NCI-H345 (cell line): ENCODE measurements around the gene OR6J1.
"Not testable (repeated sequence)": the region's sequence is repeated elsewhere in the genome, so short reads cannot be mapped to it uniquely, and the experiment has no call there.

Source experiments
- DNase-seq: peaks from one replicate; lab custom pipeline; 2025; lab: John Stamatoyannopoulos, UW

The OR6J1 gene

GRCh38 chr14:22606380-22606779 lies 37.8 kb downstream of the OR6J1 start:
- DNase-seq = peak; percentile 48

DNA sequence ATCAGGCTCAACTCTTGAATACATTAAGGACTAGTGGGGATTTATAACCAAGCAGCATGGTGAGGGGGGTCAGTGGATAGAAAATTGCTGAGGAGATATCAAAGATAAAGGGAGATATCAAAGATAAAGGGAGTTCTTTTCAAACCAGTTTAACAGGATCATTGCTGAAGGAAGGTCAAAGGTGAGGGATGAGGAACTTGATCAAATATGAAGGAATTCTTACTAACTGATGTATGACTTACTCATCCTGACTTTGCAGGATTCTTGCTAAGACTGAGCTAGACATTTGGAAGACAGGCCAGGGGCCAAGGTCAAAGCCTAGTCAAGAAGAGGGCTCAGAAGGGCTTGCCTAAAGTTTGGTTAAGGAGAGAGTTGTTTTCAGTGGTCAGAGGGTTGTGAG lies 41.3 kb downstream of the OR6J1 start:
- DNase-seq = no peak

DNA sequence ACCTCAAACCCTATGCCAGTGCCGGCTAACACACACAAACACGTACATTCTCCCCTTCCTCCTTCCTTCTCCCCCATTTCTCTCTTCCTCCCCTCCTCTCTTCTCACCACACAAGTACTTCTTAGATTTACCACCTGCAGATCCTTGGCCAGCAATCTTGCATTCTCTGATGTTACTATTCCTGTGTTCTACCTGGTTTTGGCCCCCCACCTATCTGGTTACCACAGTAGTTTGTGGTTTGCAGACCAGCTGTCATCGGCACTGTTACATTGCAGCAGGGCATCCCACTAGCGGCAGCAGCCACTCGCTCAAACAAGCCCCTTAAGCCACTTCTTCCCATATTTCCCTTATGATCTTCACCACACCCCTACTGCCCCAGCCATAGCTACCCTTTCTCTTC lies 42.2 kb downstream of the OR6J1 start:
- no peak for DNase-seq

DNA sequence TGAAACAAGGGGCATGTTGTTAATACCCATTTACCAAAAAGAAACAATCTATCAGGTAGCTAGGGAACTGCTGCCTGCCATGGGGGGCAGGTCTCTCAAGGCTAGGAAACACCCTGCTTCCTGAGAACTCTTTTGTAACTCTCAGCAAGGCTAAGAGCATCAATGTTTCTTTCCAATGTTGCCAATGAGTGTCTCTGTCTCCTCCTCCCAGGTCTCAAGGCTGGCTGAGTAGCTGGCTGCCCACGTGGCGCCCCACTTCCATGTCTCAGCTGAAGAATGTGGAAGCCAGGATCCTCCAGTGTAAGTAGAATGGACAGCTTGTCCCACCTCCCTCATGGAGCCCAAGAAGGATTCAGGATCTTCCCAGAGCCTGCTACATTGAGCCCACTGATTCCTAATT lies 42.7 kb downstream of the OR6J1 start:
- no peak for DNase-seq

DNA sequence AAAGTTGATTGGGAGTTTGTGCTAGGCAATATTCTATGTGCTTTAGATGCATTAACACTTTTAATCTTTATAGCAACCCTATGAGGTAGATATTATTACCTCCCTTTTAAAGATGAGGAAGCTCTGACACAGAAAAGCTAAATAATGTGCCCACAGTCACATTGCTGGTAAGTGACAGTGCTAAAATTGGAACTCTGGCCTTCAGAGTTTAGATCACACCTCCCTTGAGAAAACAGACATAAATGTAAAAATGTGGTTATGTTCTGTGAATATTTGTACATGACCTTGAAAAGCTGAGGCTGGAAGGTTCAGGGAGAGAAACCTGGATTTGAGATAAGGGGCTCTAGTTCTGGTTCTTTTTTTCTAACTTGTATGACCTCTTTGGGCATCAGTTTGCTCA lies 44.1 kb downstream of the OR6J1 start:
- no peak for DNase-seq

DNA sequence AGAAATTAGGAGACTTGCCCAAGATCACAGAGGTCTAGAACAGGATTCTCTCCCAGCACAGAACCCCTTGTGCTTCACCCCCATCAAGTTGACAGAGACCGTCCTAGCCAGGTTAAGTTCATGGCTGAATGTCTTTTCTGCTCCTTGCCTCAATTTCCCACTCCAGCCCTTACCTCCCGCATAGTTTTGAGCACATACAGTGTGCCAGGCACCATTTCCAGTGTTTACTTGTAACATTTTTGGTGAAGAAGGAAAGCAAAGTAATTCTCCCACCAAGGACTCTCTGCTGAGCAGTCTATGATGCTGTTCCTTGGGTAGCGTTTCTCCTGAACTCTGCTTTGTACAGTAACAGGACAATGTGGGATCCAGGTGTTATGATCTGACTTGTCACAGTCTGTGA lies 44.8 kb downstream of the OR6J1 start:
- no peak for DNase-seq

DNA sequence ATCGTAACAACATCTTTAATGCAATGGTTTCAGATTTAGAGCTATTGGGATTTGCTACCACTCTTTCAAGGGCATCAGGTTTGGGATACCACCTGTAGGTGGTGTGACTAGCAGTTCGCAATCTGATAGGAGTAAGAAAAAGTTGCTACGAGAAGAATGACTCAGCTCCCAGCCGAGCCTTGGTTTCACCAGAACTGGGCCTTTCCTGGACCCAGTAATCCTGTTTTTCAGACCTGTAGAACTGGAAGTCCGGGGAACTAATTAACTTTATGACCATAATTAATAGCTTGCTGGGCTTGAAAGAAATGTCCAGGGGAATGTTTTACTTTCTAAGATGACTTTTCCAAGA lies 45.3 kb downstream of the OR6J1 start:
- peak; percentile 35 for DNase-seq

GRCh38 chr14:22598099-22598895 lies 45.9 kb downstream of the OR6J1 start, which contains the start of gene ABHD4:
Gene ABHD4, plus strand, starts transcription at chr14:22598300. Its CDS starts 7 bp downstream, at chr14:22598307.
- DNase-seq = peak; percentile 74

DNA sequence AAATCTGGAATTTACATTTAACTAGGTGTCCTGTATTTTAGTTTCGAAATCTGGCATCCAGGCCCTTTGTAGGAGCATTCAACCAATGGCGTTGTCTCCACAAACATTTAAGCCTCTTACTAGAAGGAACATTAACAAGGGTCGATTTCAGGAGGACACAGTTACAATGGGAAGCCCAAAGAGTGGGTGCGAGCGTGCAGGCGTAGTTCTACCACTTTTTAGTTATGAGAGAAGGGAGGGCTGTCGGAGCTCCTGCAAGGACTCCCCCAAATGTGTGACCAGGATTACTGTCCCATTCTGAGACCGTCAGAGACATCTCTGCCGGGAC lies 46.4 kb downstream of the OR6J1 start:
- no peak for DNase-seq

DNA sequence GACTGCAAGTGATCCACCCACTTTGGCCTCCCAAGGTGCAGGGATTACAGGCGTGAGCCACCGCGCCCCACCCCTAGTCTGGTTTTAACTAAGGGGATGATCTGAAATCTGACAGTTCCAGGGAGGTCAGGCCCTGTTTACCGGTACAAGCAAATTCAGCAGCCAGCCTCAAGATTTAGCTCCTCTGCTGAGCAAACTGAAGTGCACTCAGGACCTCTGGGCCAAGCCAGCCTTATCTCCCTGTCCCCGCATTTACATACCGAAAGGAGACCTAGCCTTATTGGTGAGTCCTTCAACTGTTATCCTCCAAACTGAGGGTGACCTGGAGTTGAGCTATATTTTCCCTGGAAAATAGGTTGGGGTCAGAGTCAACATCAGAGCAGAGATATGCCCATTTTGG lies 46.9 kb downstream of the OR6J1 start:
- no peak for DNase-seq

DNA sequence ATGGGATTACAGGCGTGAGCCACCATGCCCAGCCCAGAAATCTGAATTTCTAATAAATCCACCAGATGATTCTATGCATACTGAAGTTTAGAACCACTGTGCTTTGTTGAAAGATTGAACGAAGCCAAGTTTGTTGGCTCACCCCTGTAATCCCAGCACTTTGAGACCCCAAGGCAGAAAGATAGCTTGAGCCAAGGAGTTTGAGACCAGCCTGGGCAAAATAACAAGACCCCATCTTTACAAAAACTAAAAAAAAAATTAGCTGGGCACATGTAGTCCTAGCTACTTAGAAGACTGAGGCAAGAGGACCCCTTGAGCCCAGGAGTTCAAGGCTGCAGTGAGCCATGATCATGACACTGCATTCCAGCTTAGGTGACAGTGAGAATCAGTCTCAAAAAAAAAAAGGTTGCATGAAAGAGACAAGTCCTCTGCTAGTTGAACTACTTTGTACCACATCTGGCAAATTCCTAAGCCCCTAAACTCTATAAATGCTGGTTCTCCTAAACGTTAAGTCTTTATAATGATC lies 47.7 kb downstream of the OR6J1 start:
- DNase-seq = no peak

DNA sequence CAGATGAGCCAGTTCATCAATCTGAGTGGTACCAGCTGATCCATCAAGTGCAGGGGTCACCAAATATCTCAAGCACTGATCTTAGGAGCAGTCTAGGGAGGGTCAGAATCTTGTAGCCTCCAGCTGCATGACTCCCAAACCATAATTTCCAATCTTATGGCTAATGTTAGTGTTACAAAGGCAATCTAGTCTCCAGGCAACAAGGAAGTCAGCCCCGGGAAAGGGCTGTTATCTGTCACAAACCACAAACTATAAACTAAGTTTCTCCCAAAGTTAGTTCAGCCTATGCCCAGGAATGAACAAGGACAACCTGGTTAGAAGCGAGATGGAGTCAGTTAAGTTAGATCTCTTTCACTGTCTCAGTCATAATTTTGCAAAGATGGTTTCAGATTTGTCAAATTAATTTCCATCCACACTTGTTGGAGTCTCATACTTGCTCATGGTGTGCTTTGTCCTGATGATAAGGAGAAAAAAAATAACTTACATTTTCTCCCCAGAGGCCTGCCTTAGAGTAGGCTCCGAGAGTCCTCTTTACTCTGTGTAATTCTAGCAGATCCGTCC lies 49.9 kb downstream of the OR6J1 start:
- no peak for DNase-seq

DNA sequence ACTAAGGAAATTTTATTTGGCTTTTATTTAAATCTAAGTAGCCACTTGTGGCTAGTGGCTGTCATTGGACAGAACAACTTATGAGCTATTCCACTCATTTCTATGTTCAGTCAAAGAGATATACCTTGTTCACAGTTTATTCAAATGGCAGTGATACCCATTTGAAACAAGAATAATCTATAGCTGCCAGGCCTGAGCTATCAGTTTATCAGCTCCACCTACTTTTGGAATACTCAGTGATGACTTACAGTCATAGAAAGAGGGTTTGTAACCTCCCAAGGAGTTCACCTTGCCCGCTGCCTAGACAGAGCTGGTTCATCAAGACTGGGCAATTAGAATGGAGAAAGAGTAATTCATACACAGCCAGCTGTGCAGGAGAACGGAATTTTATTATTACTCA lies 50.6 kb downstream of the OR6J1 start:
- DNase-seq = no peak

DNA sequence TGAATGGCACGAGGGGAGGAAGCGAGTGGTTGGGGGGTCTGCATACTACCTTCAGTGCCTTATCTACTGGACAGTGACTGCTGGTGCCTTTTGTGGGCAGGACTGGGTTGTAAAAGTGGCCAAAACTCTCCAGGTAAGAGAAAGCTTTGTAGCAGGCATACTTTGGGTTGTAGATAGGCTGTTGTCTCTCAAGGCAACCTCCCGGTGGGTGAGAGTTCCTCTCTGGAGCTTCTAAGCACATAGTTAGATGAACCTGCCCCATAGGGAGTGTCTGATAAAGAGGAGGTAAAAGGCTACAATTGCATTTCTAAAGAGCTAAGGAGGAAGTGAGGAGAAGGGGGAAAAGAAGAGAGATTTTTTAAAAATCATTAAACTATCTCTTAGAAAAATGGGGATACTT lies 51.0 kb downstream of the OR6J1 start:
- DNase-seq = no peak

- peak; percentile 99 for DNase-seq
Observed at GRCh38 chr14:22589096-22589839, 54.9 kb downstream of the OR6J1 start, which contains the start of gene DAD1. Gene DAD1, minus strand, starts transcription at chr14:22589224. Its CDS starts 67 bp downstream, at chr14:22589157.

- DNase-seq = no peak
Observed at GRCh38 chr14:22588526-22589095, 55.5 kb downstream of the OR6J1 start.

DNA sequence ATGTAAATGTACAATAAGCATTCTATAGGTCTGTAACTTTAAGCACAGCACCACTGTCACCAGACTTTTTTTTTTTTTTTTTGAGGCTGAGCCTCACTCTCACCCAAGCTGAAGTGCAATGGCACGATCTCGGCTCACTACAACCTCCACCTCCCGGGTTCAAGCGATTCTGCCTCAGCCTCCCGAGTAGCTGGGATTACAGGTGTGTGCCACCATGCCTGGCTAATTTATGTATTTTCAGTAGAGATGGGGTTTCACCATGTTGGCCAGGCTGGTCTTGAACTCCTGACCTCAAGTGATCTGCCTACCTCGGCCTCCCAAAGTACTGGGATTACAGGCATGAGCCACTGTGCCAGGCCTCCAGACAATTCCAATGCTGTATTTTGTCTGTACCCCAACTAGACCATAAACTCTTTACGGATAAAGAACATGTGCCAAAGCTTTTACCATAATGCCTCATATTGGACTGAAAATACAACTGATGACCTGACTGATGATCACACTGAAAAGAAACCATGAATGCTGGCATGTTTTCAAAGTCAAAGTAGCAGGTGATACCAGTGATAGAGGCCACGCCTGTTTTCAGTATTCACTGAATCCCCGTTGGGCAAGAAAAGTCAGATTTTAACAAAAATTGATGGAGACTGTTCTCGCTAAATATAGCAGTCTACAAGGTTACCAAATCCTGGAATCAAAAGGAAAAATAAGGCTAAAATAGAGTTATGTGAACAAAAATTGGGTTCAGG lies 56.3 kb downstream of the OR6J1 start:
- DNase-seq = not testable (repeated sequence)

- DNase-seq = no peak
Observed at GRCh38 chr14:22587247-22587646, 56.9 kb downstream of the OR6J1 start.

GRCh38 chr14:22583994-22584393 lies 60.2 kb downstream of the OR6J1 start:
- no peak for DNase-seq
